Uterus (tissue), 4 donors: Measurements from ENCODE around the gene RAB7A. TPM values are rescaled to one million over a fixed set of nuclear protein-coding genes. Genes with fewer than 3 reads are reported as not detected.

ENCODE experiments used
- DNase-seq, 2 donors: peaks; one replicate each; pipeline ENCODE4 v3.0.0-alpha.2; 2019 to 2020
- H3K27ac ChIP-seq, 2 donors: fragments of 200-600 bp; sonication (generic); 1 replicate in 1 of 2; 2 replicates in 1 of 2; pipeline ENCODE4 v1.5.1; 2016 to 2018
- H3K27me3 ChIP-seq, 2 donors: fragments of 200-600 bp; sonication (generic); one replicate each; pipeline ENCODE4 v1.5.1; 2018 to 2019; ENCODE audit warnings: control low read depth in 1 of 2
- H3K36me3 ChIP-seq, 2 donors: fragments of 200-600 bp; sonication (generic); one replicate each; pipeline ENCODE4 v1.5.1; 2019; ENCODE audit warnings: control low read depth in 1 of 2
- H3K4me1 ChIP-seq, 2 donors: fragments of 200-600 bp; sonication (generic); one replicate each; pipeline ENCODE4 v1.5.1; 2018 to 2019; ENCODE audit warnings: control low read depth in 1 of 2
- H3K4me3 ChIP-seq, 2 donors: fragments of 200-600 bp; sonication (generic); 1 replicate in 1 of 2; 2 replicates in 1 of 2; pipeline ENCODE4 v1.5.1; 2018 to 2019; ENCODE audit warnings: mild to moderate bottlenecking in 1 of 2
- H3K9me3 ChIP-seq, 2 donors: fragments of 200-600 bp; sonication (generic); one replicate each; pipeline ENCODE4 v1.5.1; 2019; ENCODE audit warnings: control low read depth in 1 of 2
- POLR2A ChIP-seq, 2 donors: fragments of 450-650 bp; IDR thresholded peaks; one replicate each; pipeline ENCODE4 v1.6.1; 2016; ENCODE audit warnings: antibody characterized with exemption in 2 of 2, mild to moderate bottlenecking in 1 of 2, moderate library complexity in 1 of 2
- intact Hi-C: fragments of 100-400 bp; cut with DNase I; formaldehyde crosslinking; loops from one replicate; pipeline ENCODE4 v1.15.1; 2023; ENCODE audit warnings: low total_unique reads
- total RNA-seq, 4 donors: library from RNA; depleted of rRNA in 3 of 4; stranded (reverse); fragments of >200 nt in 3 of 4; gene quantifications; one replicate each; pipeline versions ENCODE4 v1.1.0 to v1.2.4, GENCODE V29; 2014 to 2023
- TF ChIP-seq, protein P1 (sequence below), 4 experiments: fragments of 200-600 bp in 2 of 4; fragments of 450-650 bp in 2 of 4; sonication (generic) in 2 of 4; IDR thresholded peaks; one replicate each; pipeline ENCODE4 v1.5.1; 2016 to 2019; ENCODE audit warnings: antibody characterized with exemption in 4 of 4, mild to moderate bottlenecking in 2 of 4, moderate library complexity in 1 of 4
- donor health status: DM: yes; HTN: yes; CAD: no.

Gene RAB7A
- total RNA-seq, 4 donors from 2014 or later = 32.8 to 224 (median 70.6) TPM

DNA sequence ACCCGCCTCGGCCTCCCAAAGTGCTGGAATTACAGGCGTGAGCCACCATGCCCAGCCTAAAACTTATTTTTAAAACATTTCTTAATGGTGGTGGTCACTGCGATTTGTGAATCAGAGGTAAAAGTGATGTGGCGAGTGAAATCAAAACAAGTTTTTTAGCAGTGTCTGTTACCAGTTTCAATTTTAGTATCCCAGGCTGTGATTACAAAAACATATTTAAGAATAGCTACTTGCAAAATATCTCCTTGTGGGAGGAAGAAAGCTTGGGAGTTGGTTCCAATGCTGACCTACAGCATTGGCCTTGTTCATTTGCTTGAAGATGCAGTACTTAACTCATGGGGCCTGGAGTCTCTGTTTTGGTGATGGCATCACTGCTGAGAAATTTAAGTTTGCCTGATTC, 4.5 kb downstream of the RAB7A start:
- H3K9me3 ChIP-seq = no peaks in the 10 kb centered on the region
- intact Hi-C loops = no loop called here
- H3K4me1 ChIP-seq = peaks cover 7 to 21% of the 10 kb centered on the region in 2 donors
- TF ChIP-seq POLR2A (IDR thresholded peaks at IDR 0.05) = no peak
- TF ChIP-seq, protein P1, sequence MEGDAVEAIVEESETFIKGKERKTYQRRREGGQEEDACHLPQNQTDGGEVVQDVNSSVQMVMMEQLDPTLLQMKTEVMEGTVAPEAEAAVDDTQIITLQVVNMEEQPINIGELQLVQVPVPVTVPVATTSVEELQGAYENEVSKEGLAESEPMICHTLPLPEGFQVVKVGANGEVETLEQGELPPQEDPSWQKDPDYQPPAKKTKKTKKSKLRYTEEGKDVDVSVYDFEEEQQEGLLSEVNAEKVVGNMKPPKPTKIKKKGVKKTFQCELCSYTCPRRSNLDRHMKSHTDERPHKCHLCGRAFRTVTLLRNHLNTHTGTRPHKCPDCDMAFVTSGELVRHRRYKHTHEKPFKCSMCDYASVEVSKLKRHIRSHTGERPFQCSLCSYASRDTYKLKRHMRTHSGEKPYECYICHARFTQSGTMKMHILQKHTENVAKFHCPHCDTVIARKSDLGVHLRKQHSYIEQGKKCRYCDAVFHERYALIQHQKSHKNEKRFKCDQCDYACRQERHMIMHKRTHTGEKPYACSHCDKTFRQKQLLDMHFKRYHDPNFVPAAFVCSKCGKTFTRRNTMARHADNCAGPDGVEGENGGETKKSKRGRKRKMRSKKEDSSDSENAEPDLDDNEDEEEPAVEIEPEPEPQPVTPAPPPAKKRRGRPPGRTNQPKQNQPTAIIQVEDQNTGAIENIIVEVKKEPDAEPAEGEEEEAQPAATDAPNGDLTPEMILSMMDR (IDR thresholded peaks at IDR 0.05) = no peak
- no peak overlapping the region for H3K4me3 ChIP-seq
- no peak for DNase-seq
- H3K36me3 ChIP-seq = no peaks in the 10 kb centered on the region
- no peak overlapping the region for H3K27ac ChIP-seq
- H3K27me3 ChIP-seq = no peaks in the 10 kb centered on the region

DNA sequence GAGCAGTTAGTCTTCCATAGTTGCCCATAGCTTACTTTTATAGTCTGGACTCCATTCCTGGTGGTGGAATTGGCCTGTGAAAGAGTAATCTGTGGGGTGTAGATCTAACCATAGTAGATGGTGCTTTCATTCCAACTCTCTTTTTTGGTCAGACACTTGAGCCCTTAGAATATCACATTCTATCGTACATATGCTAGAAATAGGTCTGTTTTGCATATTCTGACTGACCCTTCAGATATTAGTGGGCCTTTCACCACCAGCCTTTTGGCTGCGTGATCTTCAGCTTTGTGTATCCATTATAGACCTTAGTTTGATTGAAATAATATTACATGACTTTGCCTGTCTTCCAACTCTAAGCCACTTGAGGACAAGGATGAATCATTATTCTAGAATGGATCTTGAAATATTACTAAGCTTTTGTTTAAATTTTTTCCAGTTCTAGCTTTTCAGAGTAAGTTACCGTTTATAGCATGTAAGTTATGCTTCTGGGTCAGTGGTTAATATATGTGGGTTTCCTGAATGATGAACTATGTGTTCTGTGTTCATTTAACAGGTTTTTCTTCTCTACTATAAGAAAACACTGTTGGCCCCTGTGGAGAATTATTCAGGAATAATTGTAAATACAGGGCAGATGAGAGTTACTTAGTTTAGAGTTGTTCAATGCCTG, 8.7 kb downstream of the RAB7A start:
- H3K36me3 ChIP-seq = no peaks in the 10 kb centered on the region
- H3K4me1 ChIP-seq = peaks cover 0 to 11% of the 10 kb centered on the region in 2 donors
- H3K27me3 ChIP-seq = no peaks in the 10 kb centered on the region
- H3K27ac ChIP-seq = no peak overlapping the region
- H3K9me3 ChIP-seq = no peaks in the 10 kb centered on the region
- no peak for DNase-seq
- intact Hi-C loops = no loop called here
- no peak for TF ChIP-seq POLR2A (IDR thresholded peaks at IDR 0.05)
- TF ChIP-seq, protein P1 (IDR thresholded peaks at IDR 0.05) = no peak
- H3K4me3 ChIP-seq = no peak overlapping the region

DNA sequence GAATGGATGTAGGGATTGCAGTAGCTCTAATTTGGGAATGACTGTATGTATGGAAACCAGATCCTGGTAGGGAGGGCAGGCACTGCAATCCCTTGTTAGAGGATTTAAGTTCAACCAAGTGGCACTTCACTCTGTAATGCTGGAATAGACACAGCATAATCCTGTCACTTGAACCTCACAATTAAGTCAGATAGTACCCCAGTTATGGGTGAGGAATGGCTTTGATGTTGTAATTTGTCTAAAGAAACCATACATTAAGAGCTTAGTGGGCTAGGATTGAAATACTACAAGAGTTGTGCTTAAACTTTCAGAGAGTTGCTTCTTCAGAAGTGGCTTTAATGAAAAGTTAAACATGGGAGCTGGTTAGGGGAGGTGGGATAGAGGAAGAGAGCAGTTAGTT, 9.3 kb downstream of the RAB7A start:
- no peak overlapping the region for H3K4me3 ChIP-seq
- no peak for DNase-seq
- H3K9me3 ChIP-seq = no peaks in the 10 kb centered on the region
- H3K36me3 ChIP-seq = no peaks in the 10 kb centered on the region
- peaks cover 0 to 7% of the 10 kb centered on the region in 2 donors for H3K4me1 ChIP-seq
- intact Hi-C loops = no loop called here
- H3K27me3 ChIP-seq = no peaks in the 10 kb centered on the region
- no peak for TF ChIP-seq POLR2A (IDR thresholded peaks at IDR 0.05)
- TF ChIP-seq, protein P1 (IDR thresholded peaks at IDR 0.05) = no peak
- H3K27ac ChIP-seq = no peak overlapping the region

DNA sequence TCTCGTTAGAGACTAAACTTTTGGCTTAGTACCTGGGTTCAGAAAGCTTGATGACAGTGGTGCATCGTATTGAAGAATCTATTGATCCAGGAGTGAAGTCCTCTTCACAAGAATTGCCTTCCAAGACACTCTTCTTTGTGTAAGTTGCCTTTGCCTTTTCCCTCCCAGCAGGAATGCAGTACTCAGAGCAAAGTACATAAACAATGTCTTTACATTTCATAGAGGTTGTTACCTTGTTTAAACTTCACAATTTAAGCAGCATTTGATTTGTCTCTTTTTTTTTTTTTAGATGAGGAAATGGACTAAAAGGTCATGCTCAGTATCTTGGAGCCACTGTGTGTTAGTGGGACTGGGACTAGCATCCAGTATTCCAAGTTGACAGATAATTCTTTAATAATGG, 9.9 kb downstream of the RAB7A start:
- intact Hi-C loops = no loop called here
- Histone ChIP-seq H3K9me3 (no peaks in the 10 kb centered on the region), H3K27me3 (no peaks in the 10 kb centered on the region), H3K4me1 (peaks cover 0 to 5% of the 10 kb centered on the region in 2 donors), H3K36me3 (no peaks in the 10 kb centered on the region), H3K27ac (no peak overlapping the region), H3K4me3 (no peak overlapping the region)
- DNase-seq = no peak
- TF ChIP-seq POLR2A (IDR thresholded peaks at IDR 0.05) = no peak
- TF ChIP-seq, protein P1 (IDR thresholded peaks at IDR 0.05) = no peak

DNA sequence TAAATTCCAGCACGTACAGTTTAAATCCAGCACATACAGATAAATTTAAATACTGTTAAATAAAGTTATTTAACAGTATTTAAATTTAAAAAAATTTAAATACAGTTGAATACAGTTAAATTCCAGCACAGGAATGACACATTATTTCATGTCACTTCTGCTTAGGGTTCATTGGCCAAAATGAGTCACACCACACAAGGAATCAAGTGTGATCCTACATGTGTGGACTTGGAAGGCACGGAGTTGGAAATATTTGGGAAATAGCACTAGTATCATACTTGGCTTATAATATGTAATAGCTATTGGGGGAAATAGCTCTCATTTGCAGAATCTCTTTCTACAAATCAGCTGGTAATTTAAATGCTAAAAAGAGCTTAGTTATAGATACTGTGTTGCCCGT, 10.6 kb downstream of the RAB7A start:
- H3K27me3 ChIP-seq = no peaks in the 10 kb centered on the region
- no peaks in the 10 kb centered on the region for H3K36me3 ChIP-seq
- peaks cover 0 to 5% of the 10 kb centered on the region in 2 donors for H3K4me1 ChIP-seq
- H3K4me3 ChIP-seq = no peak overlapping the region
- H3K9me3 ChIP-seq = no peaks in the 10 kb centered on the region
- no peak overlapping the region for H3K27ac ChIP-seq
- intact Hi-C loops = no loop called here
- TF ChIP-seq, protein P1 (IDR thresholded peaks at IDR 0.05) = no peak
- no peak for TF ChIP-seq POLR2A (IDR thresholded peaks at IDR 0.05)
- DNase-seq = no peak
